Measurements from ENCODE around the gene SYT5. TPM values are rescaled to one million over a fixed set of nuclear protein-coding genes. Genes with fewer than 3 reads are reported as not detected.
A peak's percentile ranks its signal among the peaks of the same experiment; 100 is the strongest.

Gene SYT5
- total RNA-seq, 1 experiment from 2014 or later, result 2.3 TPM

GRCh38 chr19:55208880-55209692 lies 29.0 kb upstream of the SYT5 start, which contains the start of gene PTPRH:
Gene PTPRH (minus strand): TSS chr19:55209501. CDS start chr19:55209433, 68 bp downstream.
- DNase-seq (ENCODE audit: low read depth, low spot score), result no peak
- ChIA-PET CTCF (interaction anchor here (0.8 to 1.3 kb wide), 2 partner anchors 20 to 49 kb away, joined by 3 read pairs; no protein-coding TSS in a partner anchor), POLR2A (interaction anchor here (1.1 to 2.3 kb wide), 5 partner anchors 20 to 130 kb away, joined by 3 to 7 read pairs (median 4); partner anchors contain the start of genes KMT5C, PPP6R1 and SYT5), RAD21 (ENCODE audit: low non-redundant PET in 1 of 2, low total read pairs in 2 of 2, uncharacterized antibody in 2 of 2, unreplicated experiment in 2 of 2) (interaction anchor here (0.6 kb wide), 2 partner anchors 53 to 114 kb away, joined by 4 to 7 read pairs; no protein-coding TSS in a partner anchor)
- H3K4me1 ChIP-seq (ENCODE audit: control insufficient read depth in 1 of 2, insufficient read depth in 2 of 2, low read length in 2 of 2), result peaks cover 38 to 63% of the 10 kb centered on the region in 2 experiments
- no peaks in the 10 kb centered on the region for H3K36me3 ChIP-seq (ENCODE audit: control insufficient read depth in 1 of 2, insufficient read depth in 2 of 2, low read length in 2 of 2)
- 0 out of 2 replicates have a peak, but pooled peaks have one; percentile 8 for ATAC-seq
- H3K4me2 ChIP-seq (ENCODE audit: low read length), result peak within 1 kb of the TSS; percentile 62
- H3K27me3 ChIP-seq (ENCODE audit: insufficient read depth, low read length), result no peaks in the 10 kb centered on the region
- peak within 1 kb of the TSS; percentile 85 for H3K27ac ChIP-seq (ENCODE audit: low read depth, low read length)
- H2AFZ ChIP-seq (ENCODE audit: low read depth, low read length, poor library complexity, severe bottlenecking), result no peak within 1 kb of the TSS
- TF ChIP-seq ELF1 (IDR thresholded peaks at IDR 0.05; ENCODE audit: borderline replicate concordance, low read depth), result no peak
- no peak for TF ChIP-seq EZH2phosphoT487 (IDR thresholded peaks at IDR 0.05; ENCODE audit: borderline replicate concordance)
- 0 out of 2 replicates have a peak, but pooled peaks have one; percentile 24 for TF ChIP-seq POLR2AphosphoS5 (IDR thresholded peaks at IDR 0.05; ENCODE audit: low read depth, low read length)
- BruUV-seq (replicated peaks), result no TSS peak
- H3K4me3 ChIP-seq (replicated peaks in 1 of 2; ENCODE audit: low read depth in 1 of 2, low read length in 2 of 2), result 0 out of 4 replicates have a peak within 1 kb of the TSS, but pooled peaks of 1 of the 2 experiments have one; percentile 23
- H3K9ac ChIP-seq (ENCODE audit: low read length), result peak within 1 kb of the TSS; percentile 38
- H3K9me2 ChIP-seq (ENCODE audit: insufficient read depth), result no peaks in the 10 kb centered on the region
- H3K9me3 ChIP-seq (ENCODE audit: control insufficient read depth in 1 of 2, insufficient read depth in 1 of 2, low read depth in 1 of 2, low read length in 2 of 2), result no peaks in the 10 kb centered on the region
- H4K20me1 ChIP-seq (ENCODE audit: insufficient read depth), result no peaks in the 10 kb centered on the region
- H3K79me2 ChIP-seq (ENCODE audit: insufficient read depth, low read length), result no peaks in the 10 kb centered on the region
- intact Hi-C loops (cut with micrococcal nuclease), result no loop called here

- POLR2A ChIA-PET, result interaction anchor here (0.7 to 1.8 kb wide), 4 partner anchors 9 to 60 kb away, joined by 3 to 7 read pairs (median 4); no protein-coding TSS in a partner anchor
- peak; percentile 67 for DNase-seq (ENCODE audit: low read depth, low spot score)
- H4K20me1 ChIP-seq (ENCODE audit: insufficient read depth), result no peaks in the 10 kb centered on the region
- RAD21 ChIA-PET (ENCODE audit: low non-redundant PET in 1 of 2, low total read pairs in 2 of 2, uncharacterized antibody in 2 of 2, unreplicated experiment in 2 of 2), result interaction anchor here in 1 of 2 experiments (0.7 kb wide), 1 partner anchor 411 kb away, joined by 3 read pairs; no protein-coding TSS in a partner anchor
- no peaks in the 10 kb centered on the region for H3K9me2 ChIP-seq (ENCODE audit: insufficient read depth)
- peak overlapping the region; percentile 55 to 67 for H3K4me3 ChIP-seq (replicated peaks in 1 of 2; ENCODE audit: low read depth in 1 of 2, low read length in 2 of 2)
- TSS peak; percentile 84 for BruUV-seq (replicated peaks)
- H3K4me2 ChIP-seq (ENCODE audit: low read length), result peak overlapping the region; percentile 91
- no peaks in the 10 kb centered on the region for H3K27me3 ChIP-seq (ENCODE audit: insufficient read depth, low read length)
- no peaks in the 10 kb centered on the region for H3K79me2 ChIP-seq (ENCODE audit: insufficient read depth, low read length)
- ATAC-seq, result peak; percentile 86
- H2AFZ ChIP-seq (ENCODE audit: low read depth, low read length, poor library complexity, severe bottlenecking), result no peak overlapping the region
- no peaks in the 10 kb centered on the region for H3K9me3 ChIP-seq (ENCODE audit: control insufficient read depth in 1 of 2, insufficient read depth in 1 of 2, low read depth in 1 of 2, low read length in 2 of 2)
- intact Hi-C loops (cut with micrococcal nuclease), result no loop called here
- H3K36me3 ChIP-seq (ENCODE audit: control insufficient read depth in 1 of 2, insufficient read depth in 2 of 2, low read length in 2 of 2), result 0 out of 4 replicates have a peak, but pooled peaks cover 0 to 2% of the 10 kb centered on the region in 2 experiments
- H3K27ac ChIP-seq (ENCODE audit: low read depth, low read length), result peak overlapping the region; percentile 55
- CTCF ChIA-PET, result interaction anchor here (1.2 kb wide), 1 partner anchor 48 kb away, joined by 3 read pairs; no protein-coding TSS in a partner anchor
- peak overlapping the region; percentile 76 for H3K9ac ChIP-seq (ENCODE audit: low read length)
- H3K4me1 ChIP-seq (ENCODE audit: control insufficient read depth in 1 of 2, insufficient read depth in 2 of 2, low read length in 2 of 2), result peaks cover 34 to 53% of the 10 kb centered on the region in 2 experiments
- TF ChIP-seq ZFX (IDR thresholded peaks at IDR 0.05), result peak; percentile 35; the same call in 1 of the 2 replicates
- TF ChIP-seq EZH2phosphoT487 (IDR thresholded peaks at IDR 0.05; ENCODE audit: borderline replicate concordance), result no peak
- TF ChIP-seq FOSL1 (IDR thresholded peaks at IDR 0.05; ENCODE audit: low read depth), result peak; percentile 84
- TF ChIP-seq SIN3A (IDR thresholded peaks at IDR 0.05; ENCODE audit: low read depth), result peak; percentile 81; the same call in 1 of the 2 replicates
- TF ChIP-seq CEBPB (IDR thresholded peaks at IDR 0.05; ENCODE audit: low read depth), result no peak
- peak; percentile 80 for TF ChIP-seq POLR2AphosphoS5 (IDR thresholded peaks at IDR 0.05; ENCODE audit: low read depth, low read length)
- TF ChIP-seq CBX3 (IDR thresholded peaks at IDR 0.05; ENCODE audit: low read depth), result no peak
- no peak for TF ChIP-seq RAD21 (IDR thresholded peaks at IDR 0.05; ENCODE audit: low read depth)
- peak; percentile 49 for TF ChIP-seq TCF7L2 (IDR thresholded peaks at IDR 0.05; ENCODE audit: borderline replicate concordance, extremely low read depth, insufficient read depth, insufficient read length)
- peak; percentile 44 for TF ChIP-seq YY1 (IDR thresholded peaks at IDR 0.05; ENCODE audit: extremely low read depth, insufficient replicate concordance, low read depth, low read length)
- TF ChIP-seq EGR1 (IDR thresholded peaks at IDR 0.05; ENCODE audit: low read depth), result peak; percentile 53
- TF ChIP-seq ZNF274 (IDR thresholded peaks at IDR 0.05; ENCODE audit: low read depth, low read length), result no peak
- TF ChIP-seq ATF3 (IDR thresholded peaks at IDR 0.05), result no peak
- peak; percentile 86 for TF ChIP-seq SP1 (IDR thresholded peaks at IDR 0.05; ENCODE audit: low read depth)
- peak; percentile 71; the same call in 1 of the 2 replicates for TF ChIP-seq MAX (IDR thresholded peaks at IDR 0.05)
- TF ChIP-seq ELF1 (IDR thresholded peaks at IDR 0.05; ENCODE audit: borderline replicate concordance, low read depth), result no peak
These were observed 26.8 kb upstream of the SYT5 start for GRCh38 chr19:55206664-55207500.
